Left lobe of liver (tissue), 2 donors: ENCODE measurements around the gene DMAP1. TPM values are rescaled to one million over a fixed set of nuclear protein-coding genes. Genes with fewer than 3 reads are reported as not detected.
"Not testable (repeated sequence)": the region's sequence is repeated elsewhere in the genome, so short reads cannot be mapped to it uniquely, and the experiment has no call there.

Experiments used
- ATAC-seq: fragments of 200-7000 bp; cut with Tn5 transposase; one replicate; pipeline ENCODE4 v1.9.1; 2020; ENCODE audit warnings: mild to moderate bottlenecking, moderate library complexity
- DNase-seq: peaks from one replicate; pipeline ENCODE4 v3.0.0-alpha.2; 2020; ENCODE audit warnings: low spot score
- total RNA-seq: library from RNA; stranded (reverse); gene quantifications from one replicate; pipeline ENCODE4 v1.2.1, GENCODE V29; 2021
- donor health status: DM: no; HTN: no; CAD: no; lungs with moderate emphysema.
- donor health status: DM: no; HTN: yes; CAD: no.

Gene DMAP1
- total RNA-seq, result 21.1 TPM

- DNase-seq (peak; percentile 87), ATAC-seq (peak; percentile 93)
These were observed at the start of gene DMAP1 for GRCh38 chr1:44213222-44214112. DMAP1 (plus strand) TSS chr1:44213471; CDS start chr1:44213754, 283 bp downstream.

GRCh38 chr1:44168520-44169098 lies 44.7 kb upstream of the DMAP1 start:
- ATAC-seq (no peak), DNase-seq (no peak)

- no peak for ATAC-seq
These were observed 42.9 kb upstream of the DMAP1 start for GRCh38 chr1:44170281-44170823.

GRCh38 chr1:44174630-44175029 lies 38.6 kb upstream of the DMAP1 start:
- ATAC-seq (no peak), DNase-seq (no peak)

More at GRCh38 chr1:44170281-44170823, 42.9 kb upstream of the DMAP1 start:
- no peak for DNase-seq

- DNase-seq (no peak), ATAC-seq (no peak)
These were observed 12.9 kb upstream of the DMAP1 start for GRCh38 chr1:44200336-44200735.

- not testable (repeated sequence) for DNase-seq, ATAC-seq
These were observed 6.7 kb upstream of the DMAP1 start for GRCh38 chr1:44206545-44206944.

GRCh38 chr1:44208226-44208625 lies 5.0 kb upstream of the DMAP1 start:
- DNase-seq, result no peak

GRCh38 chr1:44210595-44210994 lies 2.7 kb upstream of the DMAP1 start:
- ATAC-seq (no peak), DNase-seq (no peak)

More at GRCh38 chr1:44208226-44208625, 5.0 kb upstream of the DMAP1 start:
- no peak for ATAC-seq

GRCh38 chr1:44212355-44213221 lies 683 bp upstream of the DMAP1 start:
- DNase-seq, result no peak
- no peak for ATAC-seq

GRCh38 chr1:44217809-44218410 lies 4.6 kb downstream of the DMAP1 start:
- peak; percentile 76 for ATAC-seq
- DNase-seq, result peak; percentile 83

GRCh38 chr1:44218503-44219300 lies 5.4 kb downstream of the DMAP1 start:
- DNase-seq (no peak), ATAC-seq (no peak)

GRCh38 chr1:44219301-44219626 lies 6.0 kb downstream of the DMAP1 start:
- ATAC-seq (no peak), DNase-seq (no peak)

GRCh38 chr1:44220001-44220751 lies 6.9 kb downstream of the DMAP1 start:
- no peak for ATAC-seq
- DNase-seq, result no peak

GRCh38 chr1:44220755-44221154 lies 7.5 kb downstream of the DMAP1 start:
- no peak for DNase-seq
- no peak for ATAC-seq

GRCh38 chr1:44221769-44222168 lies 8.5 kb downstream of the DMAP1 start:
- no peak for ATAC-seq
- DNase-seq, result peak; percentile 35

- DNase-seq (no peak), ATAC-seq (no peak)
These were observed 9.3 kb downstream of the DMAP1 start for GRCh38 chr1:44222397-44223186.

GRCh38 chr1:44223187-44223610 lies 9.9 kb downstream of the DMAP1 start:
- no peak for DNase-seq
- no peak for ATAC-seq

- no peak for DNase-seq
- ATAC-seq, result no peak
These were observed 12.5 kb downstream of the DMAP1 start for GRCh38 chr1:44225761-44226160.
